SU-DHL-6 (cell line): Measurements from ENCODE around the gene CAPN13.

Source experiments
- H2AFZ ChIP-seq: fragments of 200-600 bp; sonication (generic); 2 replicates; pipeline ENCODE4 v1.6.1; 2014; ENCODE audit warnings: low read depth, mild to moderate bottlenecking, moderate library complexity, mixed read lengths, antibody characterized with exemption, low read length; ENCODE audit not compliant: severe bottlenecking
- H3F3A ChIP-seq: fragments of 200-600 bp; shearing (Covaris generic); 2 replicates; pipeline ENCODE4 v1.6.0; 2016; ENCODE audit warnings: antibody characterized with exemption, mild to moderate bottlenecking; ENCODE audit not compliant: insufficient read depth
- H3K27ac ChIP-seq: fragments of 200-600 bp; sonication (generic); 2 replicates; pipeline ENCODE4 v1.5.1; 2016; ENCODE audit warnings: low read depth, mild to moderate bottlenecking, low read length, moderate library complexity, mixed read lengths
- H3K27me3 ChIP-seq: fragments of 200-600 bp; sonication (generic), shearing (Covaris generic); 2 replicates; pipeline ENCODE4 v1.6.0; 2014; ENCODE audit warnings: mild to moderate bottlenecking, low read length
- H3K36me3 ChIP-seq: fragments of 200-600 bp; sonication (generic); 2 replicates; pipeline ENCODE4 v1.6.1; 2014; ENCODE audit warnings: mild to moderate bottlenecking, low read length, mixed read lengths
- H3K4me2 ChIP-seq: fragments of 300-600, 200-600 bp; shearing (Covaris generic), sonication (generic); 2 replicates; pipeline ENCODE4 v1.6.0; 2014; ENCODE audit warnings: low read length, low read depth, mild to moderate bottlenecking; ENCODE audit not compliant: poor library complexity, severe bottlenecking
- H3K4me3 ChIP-seq: fragments of 200-600 bp; sonication (generic); 2 replicates; pipeline ENCODE4 v1.5.1; 2014; ENCODE audit warnings: antibody characterized with exemption, low read length, mild to moderate bottlenecking, mixed read lengths; ENCODE audit not compliant: insufficient read depth, poor library complexity, severe bottlenecking
- H3K79me2 ChIP-seq: fragments of 200-600 bp; sonication (generic); 2 replicates; pipeline ENCODE4 v1.6.1; 2014; ENCODE audit warnings: mild to moderate bottlenecking, low read length, moderate library complexity; ENCODE audit not compliant: insufficient read depth
- H3K9ac ChIP-seq: fragments of 200-600 bp; sonication (generic); 2 replicates; pipeline ENCODE4 v1.7.0; 2014; ENCODE audit warnings: mild to moderate bottlenecking, low read length
- H3K9me2 ChIP-seq: fragments of 200-600 bp; sonication (generic); replicated peaks from 2 replicates; pipeline ENCODE4 v1.6.1; 2014; ENCODE audit warnings: low read length; ENCODE audit not compliant: insufficient read depth
- H3K9me3 ChIP-seq: fragments of 200-600 bp; sonication (generic); 2 replicates; pipeline ENCODE4 v1.6.1; 2014; ENCODE audit warnings: low read length, mixed read lengths; ENCODE audit not compliant: insufficient read depth
- H4K20me1 ChIP-seq: fragments of 200-600 bp; sonication (generic); 2 replicates; pipeline ENCODE4 v1.6.1; 2014; ENCODE audit warnings: low read depth, mild to moderate bottlenecking, antibody characterized with exemption, low read length, moderate library complexity, mixed read lengths
- CTCF ChIP-seq: fragments of 200-600 bp; sonication (generic); IDR thresholded peaks from one replicate; pipeline ENCODE4 v1.5.1; 2017; ENCODE audit warnings: antibody characterized with exemption, mild to moderate bottlenecking, low read length, moderate library complexity; ENCODE audit not compliant: insufficient read depth, poor library complexity, severe bottlenecking
- EZH2phosphoT487 ChIP-seq: fragments of 200-600 bp; sonication (generic), shearing (Covaris generic); conservative IDR thresholded peaks from 2 replicates; pipeline ENCODE4 v1.6.1; 2018; ENCODE audit warnings: mild to moderate bottlenecking, antibody characterized with exemption, low read length, moderate library complexity, mixed read lengths

Gene CAPN13

GRCh38 chr2:30686000-30686399, 121.2 kb downstream of the CAPN13 start:
- no peak overlapping the region for H2AFZ ChIP-seq

GRCh38 chr2:30684996-30685395, 122.2 kb downstream of the CAPN13 start:
- Histone ChIP-seq H3K4me3 (no peak overlapping the region), H3K9me3 (no peaks in the 10 kb centered on the region), H3K27ac (no peak overlapping the region), H3K36me3 (no peaks in the 10 kb centered on the region), H3K9ac (no peak overlapping the region), H3K79me2 (no peaks in the 10 kb centered on the region), H3K9me2 (no peaks in the 10 kb centered on the region), H3F3A (no peaks in the 10 kb centered on the region), H3K4me2 (no peak overlapping the region), H3K27me3 (no peaks in the 10 kb centered on the region), H2AFZ (no peak overlapping the region), H4K20me1 (no peaks in the 10 kb centered on the region)
- TF ChIP-seq EZH2phosphoT487 (no peak), CTCF (no peak)

More at GRCh38 chr2:30686000-30686399, 121.2 kb downstream of the CAPN13 start:
- no peaks in the 10 kb centered on the region for H3K9me2 ChIP-seq
- H3K9ac ChIP-seq, result no peak overlapping the region
- H3K79me2 ChIP-seq, result no peaks in the 10 kb centered on the region
- no peaks in the 10 kb centered on the region for H4K20me1 ChIP-seq
- no peak overlapping the region for H3K4me3 ChIP-seq
- H3F3A ChIP-seq, result no peaks in the 10 kb centered on the region
- no peaks in the 10 kb centered on the region for H3K9me3 ChIP-seq
- no peak overlapping the region for H3K27ac ChIP-seq
- no peak overlapping the region for H3K4me2 ChIP-seq
- no peaks in the 10 kb centered on the region for H3K36me3 ChIP-seq
- no peaks in the 10 kb centered on the region for H3K27me3 ChIP-seq
- TF ChIP-seq EZH2phosphoT487 (no peak), CTCF (peak; percentile 10)

GRCh38 chr2:30684516-30684915, 122.7 kb downstream of the CAPN13 start:
- H3K9me2 ChIP-seq, result no peaks in the 10 kb centered on the region
- no peak overlapping the region for H3K9ac ChIP-seq
- H3K4me3 ChIP-seq, result no peak overlapping the region
- no peaks in the 10 kb centered on the region for H4K20me1 ChIP-seq
- H3K27me3 ChIP-seq, result no peaks in the 10 kb centered on the region
- no peaks in the 10 kb centered on the region for H3K36me3 ChIP-seq
- H3K27ac ChIP-seq, result no peak overlapping the region
- no peak overlapping the region for H2AFZ ChIP-seq
- H3K79me2 ChIP-seq, result no peaks in the 10 kb centered on the region
- no peaks in the 10 kb centered on the region for H3K9me3 ChIP-seq
- no peak overlapping the region for H3K4me2 ChIP-seq
- TF ChIP-seq EZH2phosphoT487 (no peak), CTCF (no peak)
- no peaks in the 10 kb centered on the region for H3F3A ChIP-seq

GRCh38 chr2:30684026-30684425, 123.2 kb downstream of the CAPN13 start:
- no peaks in the 10 kb centered on the region for H3K36me3 ChIP-seq
- H3K27me3 ChIP-seq, result no peaks in the 10 kb centered on the region
- no peak overlapping the region for H3K4me3 ChIP-seq
- H3K27ac ChIP-seq, result no peak overlapping the region
- no peaks in the 10 kb centered on the region for H3K9me3 ChIP-seq
- H3K9me2 ChIP-seq, result no peaks in the 10 kb centered on the region
- H3K4me2 ChIP-seq, result no peak overlapping the region
- H4K20me1 ChIP-seq, result no peaks in the 10 kb centered on the region
- H3F3A ChIP-seq, result no peaks in the 10 kb centered on the region
- no peak overlapping the region for H2AFZ ChIP-seq
- no peak overlapping the region for H3K9ac ChIP-seq
- TF ChIP-seq CTCF (no peak), EZH2phosphoT487 (no peak)
- H3K79me2 ChIP-seq, result no peaks in the 10 kb centered on the region
